ENCODE measurements around the gene C5orf58. TPM values are rescaled to one million over a fixed set of nuclear protein-coding genes. Genes with fewer than 3 reads are reported as not detected.

Gene C5orf58
- total and polyA plus RNA-seq, 10 of the 15 experiments (the other 5 are each of a cell fraction or from before 2014, with no cell fraction given): 0.13 to 0.27 (median 0.26) TPM; not detected in 7

GRCh38 chr5:170249355-170249754 lies 16.6 kb downstream of the C5orf58 start:
- WGBS (ENCODE audit: insufficient coverage, insufficient replicate concordance, low lambda C conversion rate, missing lambda C conversion rate): 75% methylated on average over 4 of the region's 4 CpGs
- no peaks in the 10 kb centered on the region for H4K20me1 ChIP-seq (ENCODE audit: control insufficient read depth, insufficient read depth)
- no peaks in the 10 kb centered on the region for H3K27me3 ChIP-seq (replicated peaks in 1 of 2; ENCODE audit: control insufficient read depth in 2 of 2, insufficient read depth in 2 of 2, low read length in 1 of 2)
- RAD21 ChIA-PET (ENCODE audit: unreplicated experiment): no interaction called here
- SMC1A ChIA-PET (ENCODE audit: uncharacterized antibody, unreplicated experiment): interaction anchor here (1.0 kb wide), 1 partner anchor 91 kb away, joined by 3 read pairs; no protein-coding TSS in a partner anchor
- DNase-seq (ENCODE audit: low read depth, low spot score): no peak
- no peak for FAIRE-seq
- no peaks in the 10 kb centered on the region for H3K79me2 ChIP-seq (ENCODE audit: control insufficient read depth, insufficient read depth, low read length)
- H3K27ac ChIP-seq (ENCODE audit: control insufficient read depth, insufficient read depth): no peak overlapping the region
- no peak overlapping the region for H3K9ac ChIP-seq (ENCODE audit: control insufficient read depth, insufficient read depth, low read length)
- peaks cover 5 to 11% of the 10 kb centered on the region in 2 experiments for H3K36me3 ChIP-seq (ENCODE audit: control insufficient read depth in 2 of 2, insufficient read depth in 2 of 2, low read length in 1 of 2)
- in situ Hi-C loops (cut with MboI): no loop called here
- BruUV-seq (replicated peaks): no TSS peak
- no peak; the same call in 2 of the 3 replicates for ATAC-seq
- CTCF ChIA-PET: no interaction called here
- POLR2A ChIA-PET: interaction anchor here (0.7 kb wide), 1 partner anchor 84 kb away, joined by 3 read pairs; no protein-coding TSS in a partner anchor
- no peaks in the 10 kb centered on the region for H3K9me3 ChIP-seq (replicated peaks; ENCODE audit: control insufficient read depth, insufficient read depth, low read length)
- intact Hi-C loops (cut with micrococcal nuclease; ENCODE audit: unreplicated experiment): no loop called here
- no peaks in the 10 kb centered on the region for H3K4me1 ChIP-seq (ENCODE audit: control insufficient read depth, insufficient read depth, low read length)
- H2AFZ ChIP-seq (ENCODE audit: control insufficient read depth, low read depth, low read length): no peak overlapping the region
- H3K4me3 ChIP-seq: no peak overlapping the region
- H3K4me2 ChIP-seq (ENCODE audit: control insufficient read depth, insufficient read depth): no peak overlapping the region
- TF ChIP-seq STAT1 (conservative IDR thresholded peaks at IDR 0.05): no peak
- TF ChIP-seq MEF2A (IDR thresholded peaks at IDR 0.05; ENCODE audit: insufficient read depth, low read depth, low read length): no peak
- no peak for TF ChIP-seq NKRF (conservative IDR thresholded peaks at IDR 0.05)
- TF ChIP-seq, protein P1, sequence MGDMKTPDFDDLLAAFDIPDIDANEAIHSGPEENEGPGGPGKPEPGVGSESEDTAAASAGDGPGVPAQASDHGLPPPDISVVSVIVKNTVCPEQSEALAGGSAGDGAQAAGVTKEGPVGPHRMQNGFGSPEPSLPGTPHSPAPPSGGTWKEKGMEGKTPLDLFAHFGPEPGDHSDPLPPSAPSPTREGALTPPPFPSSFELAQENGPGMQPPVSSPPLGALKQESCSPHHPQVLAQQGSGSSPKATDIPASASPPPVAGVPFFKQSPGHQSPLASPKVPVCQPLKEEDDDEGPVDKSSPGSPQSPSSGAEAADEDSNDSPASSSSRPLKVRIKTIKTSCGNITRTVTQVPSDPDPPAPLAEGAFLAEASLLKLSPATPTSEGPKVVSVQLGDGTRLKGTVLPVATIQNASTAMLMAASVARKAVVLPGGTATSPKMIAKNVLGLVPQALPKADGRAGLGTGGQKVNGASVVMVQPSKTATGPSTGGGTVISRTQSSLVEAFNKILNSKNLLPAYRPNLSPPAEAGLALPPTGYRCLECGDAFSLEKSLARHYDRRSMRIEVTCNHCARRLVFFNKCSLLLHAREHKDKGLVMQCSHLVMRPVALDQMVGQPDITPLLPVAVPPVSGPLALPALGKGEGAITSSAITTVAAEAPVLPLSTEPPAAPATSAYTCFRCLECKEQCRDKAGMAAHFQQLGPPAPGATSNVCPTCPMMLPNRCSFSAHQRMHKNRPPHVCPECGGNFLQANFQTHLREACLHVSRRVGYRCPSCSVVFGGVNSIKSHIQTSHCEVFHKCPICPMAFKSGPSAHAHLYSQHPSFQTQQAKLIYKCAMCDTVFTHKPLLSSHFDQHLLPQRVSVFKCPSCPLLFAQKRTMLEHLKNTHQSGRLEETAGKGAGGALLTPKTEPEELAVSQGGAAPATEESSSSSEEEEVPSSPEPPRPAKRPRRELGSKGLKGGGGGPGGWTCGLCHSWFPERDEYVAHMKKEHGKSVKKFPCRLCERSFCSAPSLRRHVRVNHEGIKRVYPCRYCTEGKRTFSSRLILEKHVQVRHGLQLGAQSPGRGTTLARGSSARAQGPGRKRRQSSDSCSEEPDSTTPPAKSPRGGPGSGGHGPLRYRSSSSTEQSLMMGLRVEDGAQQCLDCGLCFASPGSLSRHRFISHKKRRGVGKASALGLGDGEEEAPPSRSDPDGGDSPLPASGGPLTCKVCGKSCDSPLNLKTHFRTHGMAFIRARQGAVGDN (IDR thresholded peaks at IDR 0.05): no peak
- TF ChIP-seq, protein P2, sequence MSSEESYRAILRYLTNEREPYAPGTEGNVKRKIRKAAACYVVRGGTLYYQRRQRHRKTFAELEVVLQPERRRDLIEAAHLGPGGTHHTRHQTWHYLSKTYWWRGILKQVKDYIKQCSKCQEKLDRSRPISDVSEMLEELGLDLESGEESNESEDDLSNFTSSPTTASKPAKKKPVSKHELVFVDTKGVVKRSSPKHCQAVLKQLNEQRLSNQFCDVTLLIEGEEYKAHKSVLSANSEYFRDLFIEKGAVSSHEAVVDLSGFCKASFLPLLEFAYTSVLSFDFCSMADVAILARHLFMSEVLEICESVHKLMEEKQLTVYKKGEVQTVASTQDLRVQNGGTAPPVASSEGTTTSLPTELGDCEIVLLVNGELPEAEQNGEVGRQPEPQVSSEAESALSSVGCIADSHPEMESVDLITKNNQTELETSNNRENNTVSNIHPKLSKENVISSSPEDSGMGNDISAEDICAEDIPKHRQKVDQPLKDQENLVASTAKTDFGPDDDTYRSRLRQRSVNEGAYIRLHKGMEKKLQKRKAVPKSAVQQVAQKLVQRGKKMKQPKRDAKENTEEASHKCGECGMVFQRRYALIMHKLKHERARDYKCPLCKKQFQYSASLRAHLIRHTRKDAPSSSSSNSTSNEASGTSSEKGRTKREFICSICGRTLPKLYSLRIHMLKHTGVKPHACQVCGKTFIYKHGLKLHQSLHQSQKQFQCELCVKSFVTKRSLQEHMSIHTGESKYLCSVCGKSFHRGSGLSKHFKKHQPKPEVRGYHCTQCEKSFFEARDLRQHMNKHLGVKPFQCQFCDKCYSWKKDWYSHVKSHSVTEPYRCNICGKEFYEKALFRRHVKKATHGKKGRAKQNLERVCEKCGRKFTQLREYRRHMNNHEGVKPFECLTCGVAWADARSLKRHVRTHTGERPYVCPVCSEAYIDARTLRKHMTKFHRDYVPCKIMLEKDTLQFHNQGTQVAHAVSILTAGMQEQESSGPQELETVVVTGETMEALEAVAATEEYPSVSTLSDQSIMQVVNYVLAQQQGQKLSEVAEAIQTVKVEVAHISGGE (CRISPR knock-in tag; IDR thresholded peaks at IDR 0.05): no peak
- no peak for TF ChIP-seq ZNF592 (IDR thresholded peaks at IDR 0.05)
- no peak for TF ChIP-seq PAX5 (IDR thresholded peaks at IDR 0.05; ENCODE audit: borderline replicate concordance, low read depth, low read length)
- TF ChIP-seq MYC (IDR thresholded peaks at IDR 0.05; ENCODE audit: insufficient read depth, insufficient read length, insufficient replicate concordance, low read length, severe bottlenecking): no peak
- TF ChIP-seq ZNF217 (IDR thresholded peaks at IDR 0.05): no peak
- no peak for TF ChIP-seq WRNIP1 (IDR thresholded peaks at IDR 0.05; ENCODE audit: borderline replicate concordance, low read depth, low read length)

Data from GM12878 (cell line).